Fibroblast of skin of right biceps (primary cell): ENCODE data around the gene DUS4L.

Source experiments
- DNase-seq: peaks from one replicate; pipeline ENCODE4 v3.0.0-alpha.2; 2013

The DUS4L gene

DNA sequence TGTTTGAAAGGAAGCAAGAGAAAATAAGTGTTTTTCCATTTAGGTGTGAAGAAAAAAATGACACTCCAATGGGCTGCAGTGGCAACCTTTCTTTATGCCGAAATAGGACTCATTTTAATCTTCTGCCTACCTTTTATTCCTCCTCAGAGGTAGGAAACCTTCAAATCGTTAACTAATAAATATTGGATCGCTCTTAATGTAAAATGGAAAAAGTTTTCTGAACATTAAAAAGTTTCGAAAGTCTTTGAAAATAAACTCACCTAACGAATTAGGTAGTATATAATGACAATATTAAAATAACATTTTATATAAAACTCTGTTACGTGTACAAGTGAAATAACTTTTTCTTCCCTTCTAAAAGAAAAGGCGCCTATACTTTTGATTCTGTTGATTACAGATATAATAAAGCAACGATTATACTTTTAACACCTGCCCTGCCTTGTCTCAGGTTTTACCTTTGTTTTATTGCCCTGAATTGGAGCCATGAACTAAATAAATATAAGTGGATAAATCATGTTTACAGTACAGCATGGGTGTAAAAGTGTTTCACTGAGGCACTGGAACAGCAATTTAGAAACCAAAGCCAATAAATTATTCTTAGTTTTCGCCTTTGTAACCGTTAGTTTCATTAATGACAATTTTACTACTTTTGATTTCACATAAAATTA lies 17.1 kb downstream of the DUS4L start:
- no peak for DNase-seq

- DNase-seq = no peak
These were observed 17.7 kb downstream of the DUS4L start for GRCh38 chr7:107581387-107582013.

GRCh38 chr7:107582875-107583274 lies 19.1 kb downstream of the DUS4L start:
- no peak for DNase-seq

GRCh38 chr7:107584716-107585115 lies 20.9 kb downstream of the DUS4L start:
- no peak for DNase-seq

DNA sequence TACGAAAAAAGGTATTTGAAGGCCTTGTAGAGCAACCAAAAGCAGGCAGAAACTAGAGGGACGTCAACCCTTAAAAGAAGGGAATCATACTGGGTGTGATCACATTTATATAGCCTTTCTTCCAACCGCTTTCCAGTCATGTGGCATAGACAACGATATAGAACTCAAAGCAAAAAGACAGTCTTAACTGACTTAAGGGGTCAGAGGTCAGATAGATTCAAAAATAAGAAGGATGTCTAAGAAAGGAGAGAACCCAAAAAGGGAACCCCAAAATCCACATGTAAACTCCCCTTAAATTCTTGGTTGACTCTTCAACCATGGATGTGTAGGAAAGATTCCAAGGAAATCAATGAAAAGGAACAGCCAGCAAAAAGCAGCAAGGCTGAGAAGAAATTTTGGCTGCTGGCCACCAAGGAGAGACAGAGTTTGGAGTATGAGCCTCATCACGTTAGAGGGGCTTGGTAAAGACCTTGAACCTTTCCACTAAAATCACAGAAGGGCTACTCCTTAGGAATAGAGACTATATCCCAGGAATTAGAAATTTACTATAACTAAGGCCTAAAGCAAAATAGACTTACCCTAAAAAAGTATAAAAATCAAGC lies 24.9 kb downstream of the DUS4L start:
- no peak for DNase-seq

DNA sequence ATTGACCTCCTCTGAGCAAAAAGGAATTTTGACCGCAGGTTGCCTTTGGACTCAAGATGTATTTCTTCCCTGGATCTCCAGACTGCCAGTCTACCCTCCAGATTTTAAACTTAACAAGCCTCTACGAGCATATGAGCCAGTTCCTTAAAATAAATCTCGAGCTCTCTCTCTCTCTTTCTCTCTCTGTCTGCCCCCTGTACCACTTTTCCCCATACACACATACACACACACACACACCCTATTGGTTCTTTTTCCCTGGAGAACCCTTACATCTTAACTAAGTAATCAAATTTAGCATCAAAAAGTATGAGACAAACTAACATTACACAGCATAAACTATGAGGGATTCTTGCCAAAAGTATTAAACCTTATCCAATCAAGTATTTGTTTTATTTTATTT lies 27.6 kb downstream of the DUS4L start:
- DNase-seq = no peak

DNA sequence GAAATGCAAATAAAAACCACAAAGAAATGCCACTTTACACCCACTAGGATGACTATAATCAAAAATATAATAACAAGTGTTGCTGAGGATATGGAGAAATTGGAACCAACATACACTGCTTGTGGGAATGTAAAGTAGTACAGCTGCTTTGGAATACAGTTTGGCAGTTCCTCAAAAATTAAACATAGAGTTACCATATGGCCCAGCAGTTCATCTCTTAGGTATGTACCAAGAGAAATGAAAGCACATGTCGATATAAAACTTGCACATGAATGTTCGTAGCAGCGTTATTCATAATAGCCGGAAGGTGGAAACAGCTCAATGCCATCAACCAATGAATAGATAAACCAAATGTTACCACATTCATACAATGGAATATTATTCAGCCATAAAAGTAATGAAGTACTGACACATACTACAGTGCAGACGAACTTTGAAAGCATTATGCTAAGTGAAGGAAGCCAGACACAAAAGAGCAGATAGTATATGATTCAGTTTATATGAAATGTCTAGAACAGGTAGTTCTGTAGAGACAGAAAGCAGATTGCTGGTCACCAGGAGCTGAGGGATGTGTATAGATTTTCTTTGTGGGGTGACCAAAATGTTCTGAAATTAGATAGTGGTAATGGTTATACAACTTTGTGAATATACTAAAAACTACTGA lies 28.7 kb downstream of the DUS4L start:
- DNase-seq = peak; percentile 87

GRCh38 chr7:107593025-107593410 lies 29.2 kb downstream of the DUS4L start:
- no peak for DNase-seq

DNA sequence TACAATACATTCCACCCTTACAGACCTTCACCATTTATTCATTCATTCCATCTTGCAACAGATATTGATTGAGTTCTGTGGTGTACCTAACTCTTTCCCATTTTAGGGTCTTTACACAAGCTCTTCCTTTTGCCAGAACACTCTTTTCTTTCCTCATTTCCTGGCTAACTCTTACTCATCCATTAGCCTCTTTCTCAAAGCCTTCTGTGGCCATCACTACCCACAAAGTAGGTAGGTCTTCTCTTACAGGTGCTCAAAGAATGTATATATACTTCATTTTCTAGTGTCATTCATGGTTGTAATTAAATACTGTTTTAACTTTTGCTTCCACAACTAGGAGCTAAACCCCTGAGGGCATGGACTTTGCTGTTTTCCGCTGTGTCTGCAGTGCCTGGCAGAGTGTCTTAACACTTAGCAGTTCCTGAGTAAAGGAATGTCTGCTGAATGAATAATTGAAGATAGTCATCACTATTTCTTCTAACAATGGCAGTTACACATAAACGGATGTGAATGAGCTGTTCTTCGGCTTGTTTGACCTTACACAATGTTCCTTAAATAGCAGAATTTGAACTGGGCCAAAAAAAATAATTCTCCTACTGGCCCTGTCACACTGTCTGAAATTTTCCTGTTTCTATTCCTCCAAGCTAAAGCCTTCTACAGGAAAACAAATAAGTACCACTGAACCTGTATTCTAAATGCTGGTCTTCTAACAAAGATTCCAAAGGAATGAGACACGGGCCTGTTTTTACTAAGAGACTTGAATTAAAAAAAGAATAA lies 31.4 kb downstream of the DUS4L start:
- peak; percentile 94 for DNase-seq

DNA sequence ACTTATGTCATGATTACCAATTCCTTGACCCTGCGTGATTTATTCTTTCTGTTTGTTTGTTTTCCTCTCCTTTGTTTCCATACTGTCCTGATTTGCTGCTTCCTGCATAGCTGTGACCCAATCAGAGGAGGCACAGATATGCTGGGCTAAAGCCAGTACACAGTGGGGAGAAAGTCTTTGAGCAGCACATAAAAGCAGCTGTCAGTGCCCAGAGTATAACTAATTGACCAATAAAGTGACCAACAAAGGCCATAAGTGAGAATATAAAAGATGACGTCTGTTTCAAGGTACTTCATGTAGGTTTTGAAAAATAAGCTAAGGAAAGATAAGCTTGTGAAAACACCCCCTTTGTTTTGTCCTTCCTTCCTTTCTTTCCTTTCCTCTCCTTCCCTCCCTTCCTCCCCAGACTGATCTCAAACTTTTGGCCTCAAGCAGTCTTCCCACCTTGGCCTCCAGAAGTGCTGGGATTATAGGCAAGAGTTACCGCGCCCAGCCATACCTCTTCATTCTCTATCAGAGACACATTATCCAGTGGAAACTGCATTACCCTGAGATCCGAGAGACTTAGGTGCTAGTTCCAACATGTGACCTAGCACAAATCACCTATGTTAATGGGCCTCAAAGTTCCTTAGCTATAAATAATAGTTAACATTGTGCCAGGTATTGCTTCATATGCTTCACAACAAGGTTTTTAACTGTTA lies 33.3 kb downstream of the DUS4L start:
- no peak for DNase-seq

DNA sequence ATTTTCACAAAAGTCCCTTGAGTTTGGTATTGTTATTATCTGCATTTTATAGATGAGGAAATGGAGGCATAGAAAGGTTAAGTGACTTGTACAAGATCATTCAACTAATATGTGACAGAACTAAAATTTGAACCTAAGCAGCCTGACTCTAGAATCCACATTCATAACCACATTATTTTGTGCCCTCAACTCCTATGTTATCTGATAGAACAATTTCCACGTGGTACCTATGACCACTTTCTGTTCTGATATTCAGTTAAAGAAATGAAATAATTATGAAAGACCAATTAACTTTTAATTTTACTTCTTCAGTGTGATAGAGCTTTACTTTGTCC lies 33.8 kb downstream of the DUS4L start:
- no peak for DNase-seq

DNA sequence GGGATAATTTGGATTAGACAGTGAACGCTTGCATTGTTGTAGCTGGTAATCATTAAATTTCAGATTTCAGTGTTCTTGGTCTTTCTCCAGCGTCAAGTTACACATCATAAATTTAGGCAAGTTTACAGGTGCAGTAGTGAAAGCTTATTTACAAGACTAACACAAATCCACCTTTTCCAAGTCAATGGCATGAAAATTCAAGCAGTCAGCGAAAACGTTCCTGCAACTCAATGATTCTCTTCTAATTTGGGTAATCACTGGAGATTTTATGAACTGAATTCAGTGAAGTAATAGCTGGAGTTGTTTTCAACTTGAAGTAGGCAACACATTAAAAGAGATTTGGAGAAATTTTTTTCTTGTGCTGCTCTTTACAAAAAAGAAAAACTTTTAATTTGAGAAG lies 34.2 kb downstream of the DUS4L start:
- no peak for DNase-seq

- no peak for DNase-seq
These were observed 35.5 kb downstream of the DUS4L start for GRCh38 chr7:107599262-107599661.

GRCh38 chr7:107600816-107601215 lies 37.0 kb downstream of the DUS4L start:
- DNase-seq = no peak

DNA sequence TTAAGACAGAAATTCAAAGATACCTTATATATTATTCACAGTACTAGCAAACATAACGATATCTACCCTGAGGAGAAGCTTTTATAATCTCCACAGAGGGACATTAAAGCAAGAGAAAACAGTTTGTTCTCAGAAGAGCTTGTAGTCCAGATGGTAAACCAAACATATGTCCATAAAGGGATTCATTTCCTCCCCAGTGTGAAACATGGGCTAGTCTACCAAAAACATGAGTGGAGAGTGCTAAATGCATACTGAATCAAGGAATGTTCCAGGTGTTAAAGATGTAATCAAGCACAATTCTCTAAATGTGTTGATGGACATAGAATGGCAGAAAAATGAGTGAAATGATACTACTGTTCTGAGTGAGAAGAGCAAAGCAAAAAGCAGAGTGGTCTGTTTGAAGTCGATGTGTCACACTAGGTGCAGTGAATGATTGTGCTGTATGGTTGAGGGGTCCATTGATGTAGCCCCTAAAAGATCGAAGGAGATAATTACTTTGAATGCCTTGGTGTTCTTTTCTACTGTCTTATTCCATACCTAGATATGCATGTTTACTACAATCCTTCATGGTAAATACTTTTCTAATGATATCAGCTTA lies 41.5 kb downstream of the DUS4L start:
- DNase-seq = no peak

GRCh38 chr7:107606303-107606702 lies 42.5 kb downstream of the DUS4L start:
- DNase-seq = no peak

- DNase-seq = no peak
These were observed 46.1 kb downstream of the DUS4L start for GRCh38 chr7:107609811-107610261.

DNA sequence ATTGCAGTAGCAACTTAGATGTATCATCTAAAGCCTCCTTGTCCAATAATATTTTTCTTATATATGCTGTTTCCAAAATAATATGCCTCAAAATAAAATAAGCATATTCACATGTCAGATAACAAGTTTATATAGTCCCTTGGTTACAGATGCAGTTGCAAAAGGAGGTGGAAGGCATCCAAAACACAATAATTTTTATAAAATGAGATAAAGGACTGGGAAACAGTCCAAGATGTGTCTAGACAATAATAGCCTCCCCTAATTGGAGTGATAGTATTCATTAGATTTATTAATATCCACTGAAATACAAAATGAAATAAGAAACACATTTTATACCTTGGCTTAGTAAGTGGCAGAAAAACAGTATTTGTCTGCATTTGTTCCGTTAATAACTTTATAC lies 46.6 kb downstream of the DUS4L start:
- DNase-seq = no peak

- DNase-seq = no peak
These were observed 49.7 kb downstream of the DUS4L start for GRCh38 chr7:107613439-107613838.

DNA sequence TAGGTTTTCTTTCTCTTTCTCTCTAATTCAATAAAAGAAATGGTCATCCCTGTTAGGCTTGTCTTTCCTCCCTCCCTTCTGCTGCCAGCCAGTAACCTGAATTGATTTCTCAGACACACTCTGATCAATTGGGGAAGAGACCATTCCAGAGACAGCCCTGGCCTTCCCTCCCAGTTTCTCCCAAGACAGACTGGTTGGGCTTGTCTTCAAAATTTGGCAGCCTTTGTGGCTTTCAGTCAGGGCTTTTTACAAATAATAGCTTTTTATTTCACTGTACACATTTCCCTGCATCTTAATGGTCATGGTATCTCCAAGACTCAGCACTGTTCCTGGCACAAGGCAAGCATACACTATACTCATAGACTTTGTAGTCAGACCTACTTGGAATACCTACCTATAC lies 50.2 kb downstream of the DUS4L start:
- peak; percentile 34 for DNase-seq

DNA sequence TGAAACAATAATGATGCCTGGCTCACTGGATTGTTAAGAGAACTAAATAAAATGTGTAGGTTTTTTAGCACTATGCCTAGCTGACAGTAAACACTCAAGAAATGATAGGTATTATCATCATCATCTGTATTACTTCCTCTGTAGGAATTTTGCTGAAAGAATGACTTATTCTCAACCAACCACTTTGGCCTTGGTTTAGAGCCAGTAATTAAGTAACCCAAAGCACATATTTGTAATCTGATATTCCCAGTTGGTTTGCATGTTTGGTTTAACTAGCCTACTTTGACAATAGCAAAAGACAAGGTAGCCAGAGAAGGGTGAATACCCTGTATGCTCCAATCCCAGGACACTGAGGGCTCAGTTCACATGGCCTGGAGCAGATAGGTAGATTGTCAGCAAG lies 50.7 kb downstream of the DUS4L start:
- peak; percentile 91 for DNase-seq
